Right ventricle myocardium inferior (tissue), 1 donor: ENCODE results near the gene KRT7. TPM values are rescaled to one million over a fixed set of nuclear protein-coding genes. Genes with fewer than 3 reads are reported as not detected.
"Not testable (repeated sequence)": the region's sequence is repeated elsewhere in the genome, so short reads cannot be mapped to it uniquely, and the experiment has no call there.

Experiments used
- ATAC-seq: fragments of 200-7000 bp; cut with Tn5 transposase; one replicate; pipeline ENCODE4 v1.9.1; 2020; ENCODE audit warnings: mild to moderate bottlenecking, moderate library complexity
- DNase-seq: peaks from one replicate; pipeline ENCODE4 v3.0.0; 2021; ENCODE audit errors: missing footprints
- intact Hi-C: fragments of 100-400 bp; cut with DNase I; formaldehyde crosslinking; loops from one replicate; pipeline ENCODE4 v1.11.0; 2022
- total RNA-seq: library from RNA; stranded (reverse); fragmentation: NEBNext Ultra II Directional; extraction: Animal tissue kit (Norgen Biotek cat#: 25700); gene quantifications from one replicate; pipeline ENCODE4 v1.2.1, GENCODE V29; 2021
- donor health status: DM: no; HTN: yes; CAD: no; lungs with severe emphysema.

The KRT7 gene
- total RNA-seq, 1 donor from 2014 or later, result not detected

DNA sequence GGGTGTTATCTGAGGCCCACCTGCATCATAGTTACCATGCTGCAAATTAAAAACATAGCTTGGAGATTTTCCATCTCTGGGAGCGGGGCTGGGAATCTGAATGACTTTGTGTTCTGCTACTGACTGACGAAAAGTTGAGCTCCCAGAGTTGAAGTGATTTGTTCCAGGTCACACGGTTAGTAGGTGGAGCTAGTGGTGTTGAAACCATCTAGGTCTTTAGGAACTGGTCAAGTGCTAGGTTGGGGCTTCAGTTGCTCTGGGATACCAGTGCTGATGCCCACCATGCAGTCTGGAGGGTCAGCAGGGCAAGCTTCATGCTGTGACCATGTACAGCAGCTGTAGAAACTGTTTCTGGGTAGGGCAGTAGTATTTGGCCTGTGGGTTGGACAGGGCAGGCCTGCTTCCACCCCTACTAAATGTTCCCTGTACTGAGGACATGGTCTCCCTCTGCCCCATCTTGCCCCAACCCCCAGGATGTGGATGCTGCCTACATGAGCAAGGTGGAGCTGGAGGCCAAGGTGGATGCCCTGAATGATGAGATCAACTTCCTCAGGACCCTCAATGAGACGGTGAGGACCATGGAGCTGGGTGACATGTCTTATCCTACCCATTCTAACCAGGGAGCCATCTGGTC, 5.3 kb downstream of the KRT7 start:
- intact Hi-C loops, result no loop called here
- DNase-seq (no peak), ATAC-seq (no peak)

DNA sequence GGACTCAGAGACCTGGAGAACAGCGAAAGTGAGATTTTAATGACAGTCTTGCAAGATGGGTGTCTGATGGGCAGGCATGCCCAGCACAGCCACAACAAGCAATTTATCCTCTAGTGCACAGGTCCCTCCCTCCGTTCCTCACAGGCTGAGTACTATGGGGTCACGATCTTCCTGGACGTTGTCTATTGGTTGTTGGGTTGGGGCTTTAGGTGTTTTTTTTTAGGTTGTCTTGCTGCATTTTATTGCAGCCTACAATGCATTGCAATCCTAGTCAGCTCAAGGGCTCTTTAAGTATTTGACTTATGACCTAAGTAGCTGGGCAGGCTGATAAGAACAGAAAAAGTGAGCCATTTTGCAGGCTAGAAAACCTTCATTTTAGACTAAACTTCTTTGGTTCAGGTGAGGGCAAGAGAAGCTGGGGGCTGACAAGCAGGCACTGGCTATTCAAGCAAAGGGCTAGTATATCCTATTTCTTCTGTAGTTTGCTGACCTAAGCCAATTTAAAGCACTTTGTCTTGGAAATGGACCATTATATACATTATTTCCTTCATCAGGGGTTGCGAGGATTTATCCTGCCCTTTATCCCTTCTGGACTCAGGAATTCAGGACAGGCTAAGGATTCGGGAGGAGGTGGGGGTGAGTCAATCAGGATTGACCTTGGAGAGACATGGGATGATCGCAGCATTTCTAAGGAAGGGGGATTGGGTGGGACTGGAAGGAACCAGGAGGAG, 6.0 kb downstream of the KRT7 start:
- intact Hi-C loops, result no loop called here
- ATAC-seq (no peak), DNase-seq (no peak)

DNA sequence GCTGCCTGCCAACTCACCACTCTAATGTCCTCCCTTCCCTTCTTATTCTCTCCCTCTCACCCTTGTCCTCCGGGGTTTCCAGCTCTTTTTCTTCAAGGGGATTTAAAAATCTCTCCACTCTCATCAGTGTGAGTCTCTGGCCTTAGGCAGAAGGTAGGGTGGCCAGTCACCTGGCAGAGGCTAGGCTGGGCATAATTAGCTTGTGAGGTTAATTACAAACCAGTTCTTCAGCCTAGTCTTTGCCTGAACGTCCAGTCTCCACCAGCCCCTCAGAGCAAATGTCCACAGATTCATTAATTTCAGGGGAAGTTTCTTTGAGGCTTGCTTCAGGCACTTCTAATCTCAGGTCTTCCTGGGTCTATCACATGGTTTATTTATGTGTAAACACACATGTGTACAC, 6.7 kb downstream of the KRT7 start:
- ATAC-seq (no peak), DNase-seq (no peak)
- intact Hi-C loops, result no loop called here

DNA sequence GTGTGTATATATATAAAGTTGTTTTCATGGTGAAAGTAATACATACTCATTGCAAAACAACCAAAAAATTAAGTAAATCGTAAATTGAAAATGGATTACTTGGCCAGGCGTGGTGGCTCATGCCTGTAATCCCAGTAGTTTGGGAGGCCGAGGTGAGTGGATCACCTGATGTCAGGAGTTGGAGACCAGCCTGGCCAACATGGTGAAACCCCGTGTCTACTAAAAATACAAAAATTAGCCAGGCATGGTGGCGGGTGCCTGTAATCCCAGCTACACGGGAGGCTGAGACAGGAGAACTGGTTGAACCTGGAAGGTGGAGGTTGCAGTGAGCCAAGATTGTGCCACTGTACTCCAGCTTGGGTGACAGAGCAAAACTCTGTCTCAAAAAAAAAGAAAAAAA, 7.2 kb downstream of the KRT7 start:
- ATAC-seq, intact Hi-C loops, DNase-seq: not testable (repeated sequence)

DNA sequence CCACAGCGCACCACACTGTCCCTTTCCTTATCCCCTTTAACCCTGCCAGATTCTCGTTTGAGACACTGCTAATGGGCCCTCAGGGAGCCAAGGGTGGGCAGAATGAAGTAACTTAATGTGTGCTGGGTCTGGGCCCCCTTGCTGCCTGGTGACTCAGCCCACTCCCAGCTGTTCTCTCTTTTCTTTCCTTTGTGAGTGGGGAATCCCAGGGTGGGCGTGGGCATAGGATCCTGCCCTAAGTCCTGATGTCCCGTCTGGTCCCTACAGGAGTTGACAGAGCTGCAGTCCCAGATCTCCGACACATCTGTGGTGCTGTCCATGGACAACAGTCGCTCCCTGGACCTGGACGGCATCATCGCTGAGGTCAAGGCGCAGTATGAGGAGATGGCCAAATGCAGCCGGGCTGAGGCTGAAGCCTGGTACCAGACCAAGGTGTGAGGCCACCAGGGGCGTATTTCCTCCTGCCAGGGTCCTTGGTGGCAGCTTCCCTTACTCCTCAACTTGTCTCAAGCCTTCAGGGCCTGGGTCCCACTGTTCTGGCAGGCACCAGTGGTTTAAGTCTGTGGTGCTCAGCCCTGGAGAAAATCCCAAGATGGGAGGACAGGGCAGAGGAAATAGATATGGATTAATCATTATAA, 8.3 kb downstream of the KRT7 start:
- no peak for ATAC-seq
- DNase-seq, result no peak
- intact Hi-C loops, result no loop called here

DNA sequence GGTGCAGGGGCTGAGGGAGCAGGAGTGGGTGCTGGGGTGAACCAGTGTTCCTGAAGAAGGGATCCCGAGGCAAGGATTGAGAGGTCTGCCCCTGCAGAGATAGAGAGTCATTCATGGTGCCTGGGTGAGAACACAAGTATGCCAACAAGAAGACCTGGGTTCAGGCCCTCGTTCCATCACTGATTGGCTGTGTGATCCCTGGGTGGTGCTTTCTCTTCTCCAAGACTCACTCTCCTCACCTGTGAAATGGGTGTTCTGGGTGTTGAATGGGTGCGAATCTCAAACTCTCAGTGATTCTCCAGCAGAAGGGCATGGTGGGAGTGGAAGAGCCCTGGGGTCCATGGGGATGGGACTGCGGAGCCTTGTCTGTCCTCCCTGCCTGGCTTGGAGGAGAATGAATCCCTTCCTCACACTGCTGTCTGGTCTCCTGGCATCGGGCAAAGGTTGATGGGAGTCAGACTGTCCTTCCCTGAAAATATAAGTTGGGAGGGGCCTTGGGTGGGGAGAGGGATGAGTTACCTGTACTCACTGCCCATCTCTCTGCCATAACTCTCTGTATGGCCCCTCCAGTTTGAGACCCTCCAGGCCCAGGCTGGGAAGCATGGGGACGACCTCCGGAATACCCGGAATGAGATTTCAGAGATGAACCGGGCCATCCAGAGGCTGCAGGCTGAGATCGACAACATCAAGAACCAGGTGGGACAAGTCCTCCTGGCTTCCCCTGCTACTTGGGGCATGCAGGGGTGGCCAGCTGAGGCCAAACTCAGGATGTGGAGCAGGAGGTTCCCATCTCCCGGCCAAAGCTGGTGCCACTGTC, 9.6 kb downstream of the KRT7 start:
- DNase-seq, result no peak
- intact Hi-C loops, result no loop called here
- no peak for ATAC-seq

DNA sequence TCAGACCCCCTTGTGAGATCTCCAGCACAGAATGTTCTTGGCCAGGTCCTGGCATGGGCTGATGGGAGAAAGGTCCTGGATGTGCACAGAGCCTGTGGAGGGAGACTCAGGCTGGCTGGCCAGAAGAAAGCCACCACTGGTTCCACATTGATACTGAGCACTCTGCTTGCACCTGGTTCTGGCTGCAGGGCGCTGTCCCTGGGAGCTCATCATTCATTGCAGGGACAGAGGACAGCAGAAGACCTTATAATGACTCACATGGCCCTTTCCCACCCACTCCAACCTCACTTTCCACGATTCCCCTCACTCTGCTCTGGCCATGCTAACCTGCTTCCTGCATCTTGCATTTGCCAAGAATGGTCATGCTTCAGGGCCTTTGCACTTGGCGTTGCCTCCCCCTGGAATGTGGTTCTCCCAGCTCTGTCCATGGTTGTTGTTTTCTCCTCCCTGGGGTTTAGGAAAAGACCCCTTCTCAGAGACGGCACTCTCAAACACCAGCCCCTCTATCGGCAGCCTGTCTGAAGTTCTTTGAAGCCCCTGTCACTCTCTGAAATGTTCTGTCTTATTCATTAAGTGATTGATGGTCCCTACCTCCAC, 10.3 kb downstream of the KRT7 start:
- no peak for DNase-seq
- no peak for ATAC-seq
- intact Hi-C loops, result no loop called here

- intact Hi-C loops, result no loop called here
- peak; percentile 80 for DNase-seq
- ATAC-seq, result peak; percentile 63
Measured at GRCh38 chr12:52243856-52244614, 11.0 kb downstream of the KRT7 start.

- ATAC-seq (no peak), DNase-seq (no peak)
- intact Hi-C loops, result no loop called here
Measured at GRCh38 chr12:52244615-52244994, 11.6 kb downstream of the KRT7 start.

- intact Hi-C loops, result no loop called here
- ATAC-seq, result no peak
Measured at GRCh38 chr12:52245259-52245961, 12.4 kb downstream of the KRT7 start.

DNA sequence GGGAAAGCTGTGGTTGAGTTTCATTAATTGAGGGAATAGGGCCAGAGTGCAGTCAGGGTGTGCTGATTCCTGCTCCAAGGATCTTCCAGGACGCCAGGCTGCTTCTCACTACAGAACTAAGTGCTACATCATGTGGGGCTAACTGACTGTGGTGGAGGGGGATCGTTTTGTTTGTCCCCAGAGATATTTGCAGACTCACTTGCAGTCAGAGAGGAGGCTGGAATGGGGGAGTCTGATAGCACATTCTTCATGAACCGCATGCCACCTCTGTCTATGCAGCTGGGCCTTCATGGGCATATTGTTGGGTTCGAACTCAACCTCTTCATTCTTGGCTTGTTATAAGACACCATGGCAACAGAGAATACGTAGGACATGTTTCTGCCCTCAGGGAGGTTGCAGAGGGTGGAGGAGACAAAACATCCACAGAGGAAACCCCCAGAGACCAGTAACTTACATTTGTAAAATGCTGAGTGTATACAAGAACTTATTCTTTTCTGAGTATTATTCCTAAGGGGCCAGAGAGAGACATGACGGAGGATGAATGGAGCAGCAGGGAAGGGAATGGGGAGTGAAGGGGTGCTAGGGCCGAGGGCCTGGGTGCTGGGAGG, 13.0 kb downstream of the KRT7 start:
- DNase-seq (no peak), ATAC-seq (no peak)
- intact Hi-C loops, result no loop called here

More at GRCh38 chr12:52245259-52245961, 12.4 kb downstream of the KRT7 start:
- DNase-seq, result no peak

- ATAC-seq, result no peak
- intact Hi-C loops, result no loop called here
- no peak for DNase-seq
Measured at GRCh38 chr12:52246720-52247621, 13.9 kb downstream of the KRT7 start.

- ATAC-seq, result no peak
- DNase-seq, result no peak
- intact Hi-C loops, result no loop called here
Measured at GRCh38 chr12:52247622-52248540, 14.8 kb downstream of the KRT7 start.

DNA sequence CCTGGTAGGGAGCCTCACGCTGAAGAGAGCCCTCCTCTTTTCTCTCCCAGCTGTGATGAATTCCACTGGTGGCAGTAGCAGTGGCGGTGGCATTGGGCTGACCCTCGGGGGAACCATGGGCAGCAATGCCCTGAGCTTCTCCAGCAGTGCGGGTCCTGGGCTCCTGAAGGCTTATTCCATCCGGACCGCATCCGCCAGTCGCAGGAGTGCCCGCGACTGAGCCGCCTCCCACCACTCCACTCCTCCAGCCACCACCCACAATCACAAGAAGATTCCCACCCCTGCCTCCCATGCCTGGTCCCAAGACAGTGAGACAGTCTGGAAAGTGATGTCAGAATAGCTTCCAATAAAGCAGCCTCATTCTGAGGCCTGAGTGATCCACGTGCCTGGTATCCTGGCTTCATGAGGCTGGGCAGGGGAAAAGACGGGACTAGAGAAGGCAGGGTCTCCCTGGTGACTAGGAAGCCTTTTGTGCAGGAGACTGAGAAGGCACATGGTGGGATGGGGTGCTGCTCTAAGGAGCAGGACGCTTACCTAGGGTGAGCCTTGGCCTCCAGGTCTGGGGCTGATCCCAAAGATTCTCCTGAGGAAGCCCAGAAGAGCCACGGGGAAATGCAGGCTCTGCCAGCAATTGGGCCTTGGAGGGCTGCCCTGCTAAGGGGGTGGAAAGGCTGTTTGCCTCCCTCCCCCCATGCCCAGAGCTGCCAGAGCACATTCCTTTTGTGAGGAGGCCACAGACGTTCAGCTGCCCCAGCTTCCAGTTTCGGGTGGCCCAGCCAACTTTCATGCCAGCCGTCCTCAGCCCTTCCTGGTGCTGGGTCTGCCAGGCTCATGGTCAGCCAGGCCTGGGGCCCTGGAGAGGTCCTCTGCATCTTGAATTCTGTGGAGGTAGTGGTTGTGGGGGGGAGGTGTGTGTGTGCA, 15.8 kb downstream of the KRT7 start:
- intact Hi-C loops, result no loop called here
- DNase-seq (no peak), ATAC-seq (peak; percentile 87)
